Neural cell (in vitro differentiated cells): ENCODE results near the gene ARSD. TPM values are rescaled to one million over a fixed set of nuclear protein-coding genes. Genes with fewer than 3 reads are reported as not detected.

Source experiments
- H2AFZ ChIP-seq: fragments of 200-600, 300-800 bp; sonication (generic), shearing (Covaris generic); 2 replicates; pipeline ENCODE4 v1.6.0; 2014; ENCODE audit warnings: low read depth, mild to moderate bottlenecking, antibody characterized with exemption, low read length, moderate library complexity
- H3F3A ChIP-seq: fragments of 200-600 bp; shearing (Covaris generic); 2 replicates; pipeline ENCODE4 v1.6.1; 2016; ENCODE audit warnings: mild to moderate bottlenecking, moderate library complexity, mixed read lengths, antibody characterized with exemption, low read length; ENCODE audit not compliant: insufficient read depth, poor library complexity, severe bottlenecking
- H3K27ac ChIP-seq: fragments of 200-600, 300-800 bp; sonication (generic), shearing (Covaris generic); 2 replicates; pipeline ENCODE4 v1.5.1; 2014; ENCODE audit warnings: mild to moderate bottlenecking, low read length, moderate library complexity
- H3K27me3 ChIP-seq: fragments of 300-800, 200-600 bp; sonication (generic), shearing (Covaris generic); 2 replicates; pipeline ENCODE4 v1.6.0; 2014; ENCODE audit warnings: mild to moderate bottlenecking, low read depth, low read length, moderate library complexity; ENCODE audit not compliant: insufficient read depth
- H3K36me3 ChIP-seq: fragments of 300-800, 200-600 bp; sonication (generic), shearing (Covaris generic); 2 replicates; pipeline ENCODE4 v1.5.1; 2014; ENCODE audit warnings: mild to moderate bottlenecking, antibody characterized with exemption, low read length, moderate library complexity; ENCODE audit not compliant: insufficient read depth
- H3K4me2 ChIP-seq: fragments of 300-800, 200-600 bp; sonication (generic), shearing (Covaris generic); 2 replicates; pipeline ENCODE4 v1.6.0; 2014; ENCODE audit warnings: mild to moderate bottlenecking, low read length
- H3K4me3 ChIP-seq: fragments of 300-800, 200-600 bp; sonication (generic), shearing (Covaris generic); 2 replicates; pipeline ENCODE4 v1.5.1; 2014; ENCODE audit warnings: mild to moderate bottlenecking, low read length, moderate library complexity
- H3K79me2 ChIP-seq: fragments of 200-600 bp; shearing (Covaris generic); replicated peaks from 2 replicates; pipeline ENCODE4 v1.6.0; 2014; ENCODE audit warnings: mild to moderate bottlenecking, low read length, moderate library complexity; ENCODE audit not compliant: insufficient read depth
- H3K9ac ChIP-seq: fragments of 300-800, 200-600 bp; sonication (generic), shearing (Covaris generic); 2 replicates; pipeline ENCODE4 v1.6.1; 2016; ENCODE audit warnings: mild to moderate bottlenecking, low read length, mixed read lengths
- H3K9me2 ChIP-seq: fragments of 200-600 bp; shearing (Covaris generic); 2 replicates; pipeline ENCODE4 v1.6.1; 2016; ENCODE audit warnings: mild to moderate bottlenecking, low read length, mixed read lengths; ENCODE audit not compliant: insufficient read depth
- H3K9me3 ChIP-seq: fragments of 200-600, 300-800 bp; sonication (generic), shearing (Covaris generic); 2 replicates; pipeline ENCODE4 v1.6.1; 2016; ENCODE audit warnings: mild to moderate bottlenecking, mixed run types, low read length, moderate library complexity, mixed read lengths
- H4K20me1 ChIP-seq: fragments of 200-600 bp; shearing (Covaris generic); 2 replicates; pipeline ENCODE4 v1.6.1; 2016; ENCODE audit warnings: mild to moderate bottlenecking, mixed run types; ENCODE audit not compliant: insufficient read depth
- EP300 ChIP-seq: fragments of 450-650 bp; conservative IDR thresholded peaks from 2 replicates; pipeline ENCODE4 v1.6.1; 2014; ENCODE audit warnings: antibody characterized with exemption, mild to moderate bottlenecking, moderate library complexity; ENCODE audit not compliant: poor library complexity, severe bottlenecking
- EZH2 ChIP-seq: fragments of 200-600, 300-800 bp; shearing (Covaris generic), sonication (generic); IDR thresholded peaks from 2 replicates; pipeline ENCODE4 v1.6.1; 2014; ENCODE audit warnings: antibody characterized with exemption, low read length, borderline replicate concordance, mild to moderate bottlenecking; ENCODE audit not compliant: insufficient read depth, poor library complexity, severe bottlenecking
- MXI1 ChIP-seq: fragments of 450-650 bp; conservative IDR thresholded peaks from 2 replicates; pipeline ENCODE4 v1.6.1; 2014; ENCODE audit warnings: antibody characterized with exemption, mild to moderate bottlenecking; ENCODE audit not compliant: poor library complexity, severe bottlenecking
- POLR2AphosphoS5 ChIP-seq: IDR thresholded peaks from 2 replicates; pipeline ENCODE4 v1.6.1; 2012
- RAD21 ChIP-seq: fragments of 450-650 bp; conservative IDR thresholded peaks from 2 replicates; pipeline ENCODE4 v1.6.1; 2014; ENCODE audit warnings: antibody characterized with exemption, mild to moderate bottlenecking, moderate library complexity
- SMC3 ChIP-seq: fragments of 450-650 bp; conservative IDR thresholded peaks from 2 replicates; pipeline ENCODE4 v1.6.1; 2014; ENCODE audit warnings: antibody characterized with exemption, mild to moderate bottlenecking, moderate library complexity; ENCODE audit not compliant: poor library complexity
- TAF1 ChIP-seq: IDR thresholded peaks from 2 replicates; pipeline ENCODE4 v1.6.1; 2012; ENCODE audit warnings: low read depth
- polyA plus RNA-seq: library from polyadenylated mRNA; depleted of rRNA; stranded (reverse); fragments of >200 nt; gene quantifications from 2 replicates; pipeline ENCODE4 v1.2.3, GENCODE V29; 2014
- TF ChIP-seq, protein P1 (sequence below): IDR thresholded peaks from 2 replicates; pipeline ENCODE4 v1.6.1; 2012; ENCODE audit warnings: borderline replicate concordance
- TF ChIP-seq, protein P2 (sequence below): fragments of 450-650 bp; IDR thresholded peaks from 2 replicates; pipeline ENCODE4 v1.5.1; 2014; ENCODE audit warnings: antibody characterized with exemption, mild to moderate bottlenecking, moderate library complexity; ENCODE audit not compliant: poor library complexity, severe bottlenecking

Gene ARSD
- polyA plus RNA-seq, 1 donor from 2014 or later: 4.7 TPM

DNA sequence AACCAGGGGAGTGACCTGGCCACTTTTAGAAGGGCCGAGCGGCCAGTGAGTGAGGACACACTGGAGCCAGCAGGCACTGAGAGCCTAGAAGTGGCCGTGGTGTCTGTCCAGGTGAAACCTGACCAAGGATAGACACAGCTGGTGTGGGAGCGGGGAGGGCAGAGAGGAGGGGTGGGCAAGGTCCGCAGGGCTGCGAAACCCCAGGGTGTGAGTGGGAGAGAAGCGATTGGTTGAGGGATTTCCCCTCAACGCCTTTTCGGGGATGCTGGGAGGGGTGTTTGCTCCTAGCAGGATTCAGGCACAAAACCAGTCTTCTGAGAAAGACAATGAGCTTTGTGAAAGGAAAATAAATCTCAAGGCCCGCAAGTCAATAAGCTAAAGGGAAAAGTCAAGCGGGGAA is 33.2 kb upstream of the ARSD start:
- H3K9me2 ChIP-seq: no peaks in the 10 kb centered on the region
- H2AFZ ChIP-seq: no peak overlapping the region
- no peaks in the 10 kb centered on the region for H3K9me3 ChIP-seq
- TF ChIP-seq, protein P1, sequence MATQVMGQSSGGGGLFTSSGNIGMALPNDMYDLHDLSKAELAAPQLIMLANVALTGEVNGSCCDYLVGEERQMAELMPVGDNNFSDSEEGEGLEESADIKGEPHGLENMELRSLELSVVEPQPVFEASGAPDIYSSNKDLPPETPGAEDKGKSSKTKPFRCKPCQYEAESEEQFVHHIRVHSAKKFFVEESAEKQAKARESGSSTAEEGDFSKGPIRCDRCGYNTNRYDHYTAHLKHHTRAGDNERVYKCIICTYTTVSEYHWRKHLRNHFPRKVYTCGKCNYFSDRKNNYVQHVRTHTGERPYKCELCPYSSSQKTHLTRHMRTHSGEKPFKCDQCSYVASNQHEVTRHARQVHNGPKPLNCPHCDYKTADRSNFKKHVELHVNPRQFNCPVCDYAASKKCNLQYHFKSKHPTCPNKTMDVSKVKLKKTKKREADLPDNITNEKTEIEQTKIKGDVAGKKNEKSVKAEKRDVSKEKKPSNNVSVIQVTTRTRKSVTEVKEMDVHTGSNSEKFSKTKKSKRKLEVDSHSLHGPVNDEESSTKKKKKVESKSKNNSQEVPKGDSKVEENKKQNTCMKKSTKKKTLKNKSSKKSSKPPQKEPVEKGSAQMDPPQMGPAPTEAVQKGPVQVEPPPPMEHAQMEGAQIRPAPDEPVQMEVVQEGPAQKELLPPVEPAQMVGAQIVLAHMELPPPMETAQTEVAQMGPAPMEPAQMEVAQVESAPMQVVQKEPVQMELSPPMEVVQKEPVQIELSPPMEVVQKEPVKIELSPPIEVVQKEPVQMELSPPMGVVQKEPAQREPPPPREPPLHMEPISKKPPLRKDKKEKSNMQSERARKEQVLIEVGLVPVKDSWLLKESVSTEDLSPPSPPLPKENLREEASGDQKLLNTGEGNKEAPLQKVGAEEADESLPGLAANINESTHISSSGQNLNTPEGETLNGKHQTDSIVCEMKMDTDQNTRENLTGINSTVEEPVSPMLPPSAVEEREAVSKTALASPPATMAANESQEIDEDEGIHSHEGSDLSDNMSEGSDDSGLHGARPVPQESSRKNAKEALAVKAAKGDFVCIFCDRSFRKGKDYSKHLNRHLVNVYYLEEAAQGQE: no peak
- no peak for TF ChIP-seq TAF1
- TF ChIP-seq EP300: no peak
- no peak for TF ChIP-seq RAD21
- TF ChIP-seq MXI1: no peak
- TF ChIP-seq, protein P2, sequence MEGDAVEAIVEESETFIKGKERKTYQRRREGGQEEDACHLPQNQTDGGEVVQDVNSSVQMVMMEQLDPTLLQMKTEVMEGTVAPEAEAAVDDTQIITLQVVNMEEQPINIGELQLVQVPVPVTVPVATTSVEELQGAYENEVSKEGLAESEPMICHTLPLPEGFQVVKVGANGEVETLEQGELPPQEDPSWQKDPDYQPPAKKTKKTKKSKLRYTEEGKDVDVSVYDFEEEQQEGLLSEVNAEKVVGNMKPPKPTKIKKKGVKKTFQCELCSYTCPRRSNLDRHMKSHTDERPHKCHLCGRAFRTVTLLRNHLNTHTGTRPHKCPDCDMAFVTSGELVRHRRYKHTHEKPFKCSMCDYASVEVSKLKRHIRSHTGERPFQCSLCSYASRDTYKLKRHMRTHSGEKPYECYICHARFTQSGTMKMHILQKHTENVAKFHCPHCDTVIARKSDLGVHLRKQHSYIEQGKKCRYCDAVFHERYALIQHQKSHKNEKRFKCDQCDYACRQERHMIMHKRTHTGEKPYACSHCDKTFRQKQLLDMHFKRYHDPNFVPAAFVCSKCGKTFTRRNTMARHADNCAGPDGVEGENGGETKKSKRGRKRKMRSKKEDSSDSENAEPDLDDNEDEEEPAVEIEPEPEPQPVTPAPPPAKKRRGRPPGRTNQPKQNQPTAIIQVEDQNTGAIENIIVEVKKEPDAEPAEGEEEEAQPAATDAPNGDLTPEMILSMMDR: no peak
- no peak for TF ChIP-seq POLR2AphosphoS5
- no peak for TF ChIP-seq SMC3
- TF ChIP-seq EZH2: no peak
- no peak overlapping the region for H3K27ac ChIP-seq
- H3K4me2 ChIP-seq: no peak overlapping the region
- no peaks in the 10 kb centered on the region for H3K27me3 ChIP-seq
- no peaks in the 10 kb centered on the region for H3F3A ChIP-seq
- no peaks in the 10 kb centered on the region for H3K79me2 ChIP-seq
- H3K4me3 ChIP-seq: no peak overlapping the region
- H3K36me3 ChIP-seq: no peaks in the 10 kb centered on the region
- H4K20me1 ChIP-seq: no peaks in the 10 kb centered on the region
- no peak overlapping the region for H3K9ac ChIP-seq

DNA sequence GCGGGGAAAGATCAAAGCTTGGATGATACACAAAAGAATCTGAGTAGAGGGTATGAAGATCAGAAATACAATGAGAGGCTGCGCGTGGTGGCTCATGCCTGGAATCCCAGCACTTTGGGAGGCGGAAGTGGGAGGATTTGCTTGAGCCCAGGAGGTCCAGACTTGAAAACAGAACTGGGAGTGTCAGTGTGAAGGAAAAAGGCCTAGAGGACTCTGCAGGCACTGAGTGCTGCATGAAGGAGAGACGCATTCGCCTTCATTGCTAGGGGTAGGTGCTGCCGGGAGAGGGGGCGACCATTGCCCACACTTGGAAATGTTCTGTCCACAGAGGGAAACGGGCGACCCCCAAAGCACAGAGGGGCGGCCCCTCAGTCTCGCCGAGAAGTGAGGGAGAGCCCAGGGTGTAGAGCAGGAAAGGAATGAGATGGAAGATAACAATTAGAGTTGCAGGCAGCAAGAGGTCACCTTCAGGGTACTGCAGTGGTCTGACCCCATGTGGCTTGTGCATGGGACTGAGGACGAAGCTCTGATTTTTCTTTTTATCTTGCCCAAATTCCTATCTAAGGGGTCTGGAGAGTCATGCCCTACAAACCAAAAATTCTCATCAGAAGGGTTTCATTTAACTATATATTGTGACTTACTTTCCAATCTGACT is 31.8 kb upstream of the ARSD start:
- Histone ChIP-seq H3K79me2 (no peaks in the 10 kb centered on the region), H3K9me2 (no peaks in the 10 kb centered on the region), H4K20me1 (no peaks in the 10 kb centered on the region), H3F3A (no peaks in the 10 kb centered on the region), H2AFZ (no peak overlapping the region), H3K4me2 (no peak overlapping the region), H3K9me3 (no peaks in the 10 kb centered on the region), H3K27me3 (no peaks in the 10 kb centered on the region), H3K4me3 (no peak overlapping the region), H3K9ac (no peak overlapping the region), H3K27ac (no peak overlapping the region), H3K36me3 (no peaks in the 10 kb centered on the region)
- TF ChIP-seq, protein P2: no peak
- no peak for TF ChIP-seq EZH2
- TF ChIP-seq TAF1: no peak
